ENCODE results near the gene HM13.

- peak; percentile 97 for TF ChIP-seq CTCF (IDR thresholded peaks at IDR 0.05; ENCODE audit: insufficient read depth, low read length)
- peak; percentile 42; the same call in 1 of the 2 replicates for TF ChIP-seq POLR2AphosphoS5 (IDR thresholded peaks at IDR 0.05; ENCODE audit: low read depth)
- TF ChIP-seq REST (IDR thresholded peaks at IDR 0.05; ENCODE audit: insufficient replicate concordance, low read depth), result no peak
- TF ChIP-seq SPI1 (IDR thresholded peaks at IDR 0.05; ENCODE audit: borderline replicate concordance, low read depth), result no peak
- no peak for TF ChIP-seq GABPA (IDR thresholded peaks at IDR 0.05; ENCODE audit: low read depth)
These were observed 46.0 kb downstream of the HM13 start for GRCh38 chr20:31560094-31560745.

Measured in HL-60 (cell line).